Heart right ventricle (tissue), 16 donors: ENCODE results near the gene TNS1. TPM values are rescaled to one million over a fixed set of nuclear protein-coding genes. Genes with fewer than 3 reads are reported as not detected.

ENCODE experiments used
- ATAC-seq, 8 donors: fragments of 200-7000 bp; cut with Tn5 transposase; one replicate each; pipeline ENCODE4 v1.9.1; 2020; ENCODE audit warnings: mild to moderate bottlenecking in 8 of 8, moderate library complexity in 8 of 8, moderate number of reproducible peaks in 1 of 8
- DNase-seq, 2 donors: peaks; one replicate each; pipeline ENCODE4 v3.0.0-alpha.2; 2020
- H3K27ac ChIP-seq, 10 donors: fragments of 200-600 bp; sonication (generic) in 2 of 10; one replicate each; pipeline versions ENCODE4 v1.5.0 to v1.8.0; 2020 to 2022; ENCODE audit warnings: mild to moderate bottlenecking in 3 of 10
- H3K27me3 ChIP-seq, 7 donors: fragments of 200-600 bp; one replicate each; pipeline ENCODE4 v1.8.0; 2021 to 2022; ENCODE audit warnings: mild to moderate bottlenecking in 2 of 7
- H3K36me3 ChIP-seq, 9 donors: fragments of 200-600 bp; sonication (generic) in 1 of 9; one replicate each; pipeline versions ENCODE4 v1.5.0 to v1.8.0; 2020 to 2022; ENCODE audit warnings: mild to moderate bottlenecking in 2 of 9
- H3K4me1 ChIP-seq, 9 donors: fragments of 200-600 bp; sonication (generic) in 1 of 9; one replicate each; pipeline versions ENCODE4 v1.5.0 to v1.8.0; 2020 to 2022; ENCODE audit warnings: mild to moderate bottlenecking in 4 of 9
- H3K4me3 ChIP-seq, 10 donors: fragments of 200-600 bp; sonication (generic) in 2 of 10; one replicate each; pipeline versions ENCODE4 v1.5.0 to v1.8.0; 2020 to 2022; ENCODE audit warnings: mild to moderate bottlenecking in 7 of 10, moderate library complexity in 2 of 10
- H3K9me3 ChIP-seq, 11 donors: fragments of 200-600 bp in 10 of 11; sonication (generic) in 2 of 11; one replicate each; pipeline versions ENCODE4 v1.5.0 to v1.8.0; 2013 to 2022; ENCODE audit warnings: mild to moderate bottlenecking in 2 of 11, control low read depth in 1 of 11, moderate library complexity in 1 of 11
- WGBS, 2 donors: extraction: QIAGEN DNeasy Blood & Tissue Kit; methylation state at CpG; one replicate each; pipeline ENCODE4 v1.1.7; 2013; ENCODE audit warnings: inconsistent platforms in 1 of 2; 5-methylcytosine and 5-hydroxymethylcytosine counted together
- intact Hi-C, 10 donors: fragments of 100-400 bp; cut with DNase I; formaldehyde crosslinking; loops; one replicate each; pipeline versions ENCODE4 v1.11.1 to v1.14.2; 2022
- polyA plus RNA-seq, 2 donors: library from polyadenylated mRNA; stranded (reverse); fragments of 200-250 nt; gene quantifications; one replicate each; pipeline ENCODE4 v1.2.3, GENCODE V29; 2013
- total RNA-seq, 10 donors: library from RNA; stranded (reverse); fragmentation: NEBNext Ultra II Directional in 3 of 10; extraction: Animal tissue kit (Norgen Biotek cat#: 25700) in 3 of 10; gene quantifications; one replicate each; pipeline versions ENCODE4 v1.2.1 to v1.2.4, GENCODE V29; 2021 to 2023
- TF ChIP-seq, protein P1 (sequence below), 9 donors: fragments of 200-600 bp; sonication (generic) in 2 of 9; IDR thresholded peaks; one replicate each; pipeline versions ENCODE4 v1.5.0 to v1.8.0; 2021 to 2022; ENCODE audit warnings: antibody characterized with exemption in 9 of 9, mild to moderate bottlenecking in 5 of 9, moderate library complexity in 1 of 9
- donor health status: Arrhythmogenic right ventricular cardiomyopathy.
- donor health status: ischemic (EF 13 %, LVEDD 7.1; RV severe dilation, severe dysfunction).
- donor health status: healthy with polysubstance abuse.
- donor health status: DM: no; HTN: yes; CAD: no.
- donor health status: DM: no; HTN: no; CAD: no.
- donor health status: ischemic (EF 25% LVEDD 6.9; RV normal size, moderate dysfunction).
- donor health status: ischemic (EF 25% LVEDD 5.7; RV mildly dilated, moderate dysfunction).
- donor health status: healthy.
- donor health status: DM: yes; HTN: yes; CAD: no.
- donor health status: Ischemic cardiomyopathy.
- donor health status: ischemic (EF 35%, LVEDD 5.7; RV mildly dilated, moderate dysfunction).
- donor health status: nonischemic (EF 11% LVEDD 7.7; RV severe dilation, severe dysfunction).
- donor health status: DM: yes; HTN: yes; CAD: no.
- donor health status: PGD.
- donor health status: ischemic (EF 29% LVEDD 5.4; RV normal size, mild dysfunction).
- donor health status: nonischemic (EF 23%, LVEDD 6.1; RV moderate dilation, normal function).

TNS1 gene
- total and polyA plus RNA-seq, 12 donors, result 64.6 to 844 (median 731) TPM

DNA sequence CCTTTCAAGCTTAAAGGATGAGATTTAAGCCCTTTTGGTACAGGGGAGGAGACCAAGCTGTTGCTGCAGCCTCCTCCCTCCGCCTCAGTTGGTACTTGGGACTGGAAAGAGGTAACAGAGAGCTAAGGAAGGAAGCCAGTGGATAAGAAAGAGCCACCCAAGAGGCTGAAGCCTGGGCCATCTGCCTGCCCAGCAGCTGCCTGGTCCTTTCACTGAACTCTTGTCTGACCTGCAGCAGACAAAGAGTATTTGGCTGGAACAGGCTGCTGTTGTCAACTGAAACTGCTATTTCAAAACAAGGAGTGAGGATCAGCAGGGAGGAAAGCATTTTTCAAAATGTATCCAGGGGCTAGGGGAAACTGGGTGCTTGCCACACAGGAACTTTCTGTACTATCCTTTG, 30.3 kb downstream of the TNS1 start:
- H3K36me3 ChIP-seq, result no peaks in the 10 kb centered on the region
- DNase-seq (no peak), ATAC-seq (peak; percentile 20 to 75 (median 55))
- peak overlapping the region in 9 of 10 donors; percentile 1 to 77 (median 55) for H3K27ac ChIP-seq
- H3K4me3 ChIP-seq, result no peak overlapping the region
- H3K9me3 ChIP-seq, result no peaks in the 10 kb centered on the region
- intact Hi-C loops, result no loop called here
- no peaks in the 10 kb centered on the region for H3K27me3 ChIP-seq
- WGBS, 2 donors, result 55 to 62% methylated on average over 1 of the region's 1 CpG
- TF ChIP-seq, protein P1, sequence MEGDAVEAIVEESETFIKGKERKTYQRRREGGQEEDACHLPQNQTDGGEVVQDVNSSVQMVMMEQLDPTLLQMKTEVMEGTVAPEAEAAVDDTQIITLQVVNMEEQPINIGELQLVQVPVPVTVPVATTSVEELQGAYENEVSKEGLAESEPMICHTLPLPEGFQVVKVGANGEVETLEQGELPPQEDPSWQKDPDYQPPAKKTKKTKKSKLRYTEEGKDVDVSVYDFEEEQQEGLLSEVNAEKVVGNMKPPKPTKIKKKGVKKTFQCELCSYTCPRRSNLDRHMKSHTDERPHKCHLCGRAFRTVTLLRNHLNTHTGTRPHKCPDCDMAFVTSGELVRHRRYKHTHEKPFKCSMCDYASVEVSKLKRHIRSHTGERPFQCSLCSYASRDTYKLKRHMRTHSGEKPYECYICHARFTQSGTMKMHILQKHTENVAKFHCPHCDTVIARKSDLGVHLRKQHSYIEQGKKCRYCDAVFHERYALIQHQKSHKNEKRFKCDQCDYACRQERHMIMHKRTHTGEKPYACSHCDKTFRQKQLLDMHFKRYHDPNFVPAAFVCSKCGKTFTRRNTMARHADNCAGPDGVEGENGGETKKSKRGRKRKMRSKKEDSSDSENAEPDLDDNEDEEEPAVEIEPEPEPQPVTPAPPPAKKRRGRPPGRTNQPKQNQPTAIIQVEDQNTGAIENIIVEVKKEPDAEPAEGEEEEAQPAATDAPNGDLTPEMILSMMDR (IDR thresholded peaks at IDR 0.05), result no peak
- H3K4me1 ChIP-seq, result peaks cover 7 to 52% (median 37%) of the 10 kb centered on the region in 9 donors

DNA sequence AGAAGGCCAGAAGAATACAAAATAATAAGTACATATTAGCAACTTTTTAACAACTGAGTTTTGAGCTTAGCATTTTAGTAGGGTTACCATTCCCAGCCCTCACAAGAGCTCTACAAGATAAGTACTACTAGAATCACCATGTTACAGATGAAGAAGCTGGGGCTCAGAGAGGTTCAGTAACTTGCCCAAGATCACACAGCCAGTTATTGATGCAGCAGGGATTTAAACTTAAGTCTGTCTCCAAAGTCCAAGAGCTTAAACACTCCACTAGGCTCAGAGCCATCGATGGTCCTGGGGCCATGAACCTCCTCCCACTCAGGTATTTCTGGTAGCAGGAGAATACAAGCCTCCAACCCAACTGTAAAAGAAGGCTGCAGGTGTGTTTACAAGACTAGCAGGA, 30.8 kb downstream of the TNS1 start:
- ATAC-seq, result no peak
- TF ChIP-seq, protein P1 (IDR thresholded peaks at IDR 0.05), result no peak

DNA sequence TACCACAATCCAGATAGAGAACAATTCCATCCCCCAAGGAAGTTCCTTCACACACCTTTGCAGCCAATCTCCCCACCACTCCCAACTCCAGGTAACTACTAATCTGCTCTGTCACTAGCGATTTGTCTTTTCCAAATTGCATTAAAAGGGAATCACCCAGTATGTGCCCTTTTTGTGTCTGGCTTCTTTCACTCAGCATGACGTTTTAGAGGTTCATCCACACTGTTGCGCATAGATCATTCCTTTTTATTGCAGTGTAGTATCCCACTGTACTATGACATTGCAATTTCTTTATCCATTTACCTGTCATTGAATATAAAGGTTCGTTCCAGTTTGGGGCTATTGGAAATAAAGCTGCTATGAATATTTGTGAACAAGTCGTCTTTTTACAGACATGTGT, 31.6 kb downstream of the TNS1 start:
- no peaks in the 10 kb centered on the region for H3K27me3 ChIP-seq
- no peaks in the 10 kb centered on the region for H3K36me3 ChIP-seq
- intact Hi-C loops, result no loop called here
- no peaks in the 10 kb centered on the region for H3K9me3 ChIP-seq
- no peak for DNase-seq
- H3K27ac ChIP-seq, result peak overlapping the region in 1 of 10 donors; percentile 11
- TF ChIP-seq, protein P1 (IDR thresholded peaks at IDR 0.05), result no peak
- WGBS, 2 donors, result 87 to 89% methylated on average over 5 of the region's 5 CpGs
- ATAC-seq, result no peak
- H3K4me1 ChIP-seq, result peaks cover 7 to 52% (median 30%) of the 10 kb centered on the region in 9 donors
- no peak overlapping the region for H3K4me3 ChIP-seq

More for the DNA sequence above, 30.8 kb downstream of the TNS1 start:
- H3K27me3 ChIP-seq, result no peaks in the 10 kb centered on the region
- H3K36me3 ChIP-seq, result no peaks in the 10 kb centered on the region
- H3K9me3 ChIP-seq, result no peaks in the 10 kb centered on the region
- 70 to 88% methylated on average over 1 of the region's 1 CpG for WGBS, 2 donors
- no peak overlapping the region for H3K4me3 ChIP-seq
- intact Hi-C loops, result no loop called here
- peak overlapping the region in 9 of 10 donors; percentile 1 to 77 (median 55) for H3K27ac ChIP-seq
- H3K4me1 ChIP-seq, result peaks cover 7 to 52% (median 32%) of the 10 kb centered on the region in 9 donors
- DNase-seq, result no peak

DNA sequence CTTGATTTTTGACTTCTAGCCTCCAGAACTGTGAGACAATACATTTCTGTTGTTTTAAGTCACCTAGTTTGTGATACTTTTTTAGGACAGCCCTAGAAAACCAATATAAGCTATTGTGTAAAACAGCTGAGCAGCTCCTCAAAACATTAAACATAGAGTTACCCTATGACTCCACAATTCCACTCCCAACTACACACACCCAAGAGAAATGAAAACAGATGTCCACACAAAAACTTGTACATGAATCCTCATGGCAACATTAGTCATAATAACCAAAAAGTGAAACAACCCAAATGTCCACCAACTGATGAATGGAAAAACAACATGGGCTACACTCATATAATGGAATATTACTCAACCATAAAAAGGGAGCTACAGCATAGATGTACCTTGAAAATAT, 32.6 kb downstream of the TNS1 start:
- intact Hi-C loops, result no loop called here
- H3K36me3 ChIP-seq, result no peaks in the 10 kb centered on the region
- no peak overlapping the region for H3K4me3 ChIP-seq
- no peaks in the 10 kb centered on the region for H3K27me3 ChIP-seq
- H3K4me1 ChIP-seq, result peaks cover 13 to 58% (median 39%) of the 10 kb centered on the region in 9 donors
- ATAC-seq, result no peak
- TF ChIP-seq, protein P1 (IDR thresholded peaks at IDR 0.05), result no peak
- no peak overlapping the region for H3K27ac ChIP-seq
- no peak for DNase-seq
- no peaks in the 10 kb centered on the region for H3K9me3 ChIP-seq
